ENCODE measurements around the gene ARHGEF9. TPM values are rescaled to one million over a fixed set of nuclear protein-coding genes. Genes with fewer than 3 reads are reported as not detected.
A peak's percentile ranks its signal among the peaks of the same experiment; 100 is the strongest.

Gene ARHGEF9
- total RNA-seq, 2 donors from 2014 or later, result 38.6 to 40.8 TPM

- Mint-ChIP-seq H3K36me3 (ENCODE audit: insufficient read depth in 2 of 2) (no peaks in the 10 kb centered on the region), H3K4me1 (ENCODE audit: low read depth) (peaks cover 5% of the 10 kb centered on the region), H3K4me3 (no peak overlapping the region), H3K9me3 (no peaks in the 10 kb centered on the region), H3K27me3 (ENCODE audit: low read depth) (peaks cover 43% of the 10 kb centered on the region), H3K27ac (no peak overlapping the region)
- ATAC-seq (replicated peaks in 1 of 2) (no peak), DNase-seq (no peak)
Observed at GRCh38 chrX:63761639-63762038, 23.4 kb downstream of the ARHGEF9 start.

- peaks cover 35% of the 10 kb centered on the region for H3K27me3 Mint-ChIP-seq (ENCODE audit: low read depth)
- H3K36me3 Mint-ChIP-seq (ENCODE audit: insufficient read depth in 2 of 2), result peaks cover 1 to 4% of the 10 kb centered on the region in 2 donors
- H3K4me1 Mint-ChIP-seq (ENCODE audit: low read depth), result peaks cover 27% of the 10 kb centered on the region
- H3K9me3 Mint-ChIP-seq, result no peaks in the 10 kb centered on the region
- ATAC-seq (replicated peaks in 1 of 2), result no peak
- H3K4me3 Mint-ChIP-seq, result no peak overlapping the region
- DNase-seq, result no peak
- H3K27ac Mint-ChIP-seq, result no peak overlapping the region
Observed at GRCh38 chrX:63758011-63758410, 27.0 kb downstream of the ARHGEF9 start.

- H3K36me3 Mint-ChIP-seq (ENCODE audit: insufficient read depth in 2 of 2), result peaks cover 1 to 4% of the 10 kb centered on the region in 2 donors
- ATAC-seq (replicated peaks in 1 of 2) (peak; percentile 26 to 36), DNase-seq (no peak)
- peaks cover 39% of the 10 kb centered on the region for H3K4me1 Mint-ChIP-seq (ENCODE audit: low read depth)
- H3K4me3 Mint-ChIP-seq, result peak overlapping the region; percentile 94 to 98
- peaks cover 35% of the 10 kb centered on the region for H3K27me3 Mint-ChIP-seq (ENCODE audit: low read depth)
- H3K27ac Mint-ChIP-seq, result peak overlapping the region; percentile 94
- no peaks in the 10 kb centered on the region for H3K9me3 Mint-ChIP-seq
Observed at GRCh38 chrX:63755892-63756291, 29.1 kb downstream of the ARHGEF9 start.

GRCh38 chrX:63754860-63755579 is 30.0 kb downstream of the ARHGEF9 start:
- H3K4me1 Mint-ChIP-seq (ENCODE audit: low read depth), result peaks cover 41% of the 10 kb centered on the region
- peak overlapping the region; percentile 94 for H3K27ac Mint-ChIP-seq
- H3K9me3 Mint-ChIP-seq, result no peaks in the 10 kb centered on the region
- peak; percentile 84 to 88 for DNase-seq
- ATAC-seq (replicated peaks in 1 of 2), result peak; percentile 96
- peak overlapping the region; percentile 94 to 98 for H3K4me3 Mint-ChIP-seq
- H3K27me3 Mint-ChIP-seq (ENCODE audit: low read depth), result peaks cover 35% of the 10 kb centered on the region
- H3K36me3 Mint-ChIP-seq (ENCODE audit: insufficient read depth in 2 of 2), result peaks cover 1 to 4% of the 10 kb centered on the region in 2 donors

- Mint-ChIP-seq H3K4me3 (peak overlapping the region; percentile 94 to 98), H3K9me3 (no peaks in the 10 kb centered on the region), H3K36me3 (ENCODE audit: insufficient read depth in 2 of 2) (peaks cover 1 to 4% of the 10 kb centered on the region in 2 donors), H3K27me3 (ENCODE audit: low read depth) (peaks cover 35% of the 10 kb centered on the region), H3K4me1 (ENCODE audit: low read depth) (peaks cover 45% of the 10 kb centered on the region), H3K27ac (peak overlapping the region; percentile 94)
- DNase-seq (peak in 1 of 2 donors; percentile 21), ATAC-seq (replicated peaks in 1 of 2) (peak; percentile 35 to 43)
Observed at GRCh38 chrX:63754136-63754859, 30.7 kb downstream of the ARHGEF9 start.

DNA sequence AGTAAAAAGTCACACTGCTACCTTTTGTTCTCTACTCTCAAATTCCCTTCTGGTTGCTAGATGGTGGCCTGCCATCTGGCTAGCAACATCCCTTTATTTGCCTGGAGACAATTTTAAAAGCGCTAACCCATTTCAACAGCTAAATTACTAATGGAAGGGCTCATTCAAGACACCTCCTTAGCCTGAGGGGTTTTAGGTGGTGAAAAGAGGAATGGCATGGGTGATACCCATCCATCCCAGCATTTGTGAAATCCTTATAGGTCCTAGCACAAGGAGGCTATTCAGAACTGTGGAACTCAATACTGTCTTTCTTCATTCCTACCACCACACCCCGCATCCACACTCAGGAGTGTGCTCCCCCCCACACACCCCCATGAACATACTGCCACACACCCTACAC is 33.5 kb downstream of the ARHGEF9 start:
- Mint-ChIP-seq H3K27ac (no peak overlapping the region), H3K27me3 (ENCODE audit: low read depth) (peaks cover 12% of the 10 kb centered on the region), H3K4me1 (ENCODE audit: low read depth) (peaks cover 57% of the 10 kb centered on the region), H3K4me3 (no peak overlapping the region), H3K36me3 (ENCODE audit: insufficient read depth in 2 of 2) (peaks cover 1 to 4% of the 10 kb centered on the region in 2 donors), H3K9me3 (no peaks in the 10 kb centered on the region)
- DNase-seq, result no peak
- ATAC-seq (replicated peaks in 1 of 2), result no peak

- no peak for ATAC-seq (replicated peaks in 1 of 2)
- H3K4me3 Mint-ChIP-seq, result no peak overlapping the region
- no peak overlapping the region for H3K27ac Mint-ChIP-seq
- H3K9me3 Mint-ChIP-seq, result no peaks in the 10 kb centered on the region
- H3K4me1 Mint-ChIP-seq (ENCODE audit: low read depth), result peaks cover 59% of the 10 kb centered on the region
- peaks cover 1 to 4% of the 10 kb centered on the region in 2 donors for H3K36me3 Mint-ChIP-seq (ENCODE audit: insufficient read depth in 2 of 2)
- peaks cover 12% of the 10 kb centered on the region for H3K27me3 Mint-ChIP-seq (ENCODE audit: low read depth)
- DNase-seq, result no peak
Observed at GRCh38 chrX:63750811-63751210, 34.2 kb downstream of the ARHGEF9 start.

- DNase-seq, result no peak
- Mint-ChIP-seq H3K36me3 (ENCODE audit: insufficient read depth in 2 of 2) (no peaks in the 10 kb centered on the region), H3K9me3 (no peaks in the 10 kb centered on the region), H3K4me1 (ENCODE audit: low read depth) (peaks cover 44% of the 10 kb centered on the region), H3K27ac (no peak overlapping the region), H3K4me3 (no peak overlapping the region), H3K27me3 (ENCODE audit: low read depth) (no peaks in the 10 kb centered on the region)
- ATAC-seq (replicated peaks in 1 of 2), result no peak
Observed at GRCh38 chrX:63747331-63747730, 37.7 kb downstream of the ARHGEF9 start.

- DNase-seq (no peak), ATAC-seq (replicated peaks in 1 of 2) (peak in 1 of 2 donors; percentile 4)
- Mint-ChIP-seq H3K27me3 (ENCODE audit: low read depth) (no peaks in the 10 kb centered on the region), H3K36me3 (ENCODE audit: insufficient read depth in 2 of 2) (no peaks in the 10 kb centered on the region), H3K4me3 (peak overlapping the region in 1 of 2 donors; percentile 15), H3K27ac (no peak overlapping the region), H3K4me1 (ENCODE audit: low read depth) (peaks cover 42% of the 10 kb centered on the region), H3K9me3 (no peaks in the 10 kb centered on the region)
Observed at GRCh38 chrX:63746715-63747114, 38.3 kb downstream of the ARHGEF9 start.

DNA sequence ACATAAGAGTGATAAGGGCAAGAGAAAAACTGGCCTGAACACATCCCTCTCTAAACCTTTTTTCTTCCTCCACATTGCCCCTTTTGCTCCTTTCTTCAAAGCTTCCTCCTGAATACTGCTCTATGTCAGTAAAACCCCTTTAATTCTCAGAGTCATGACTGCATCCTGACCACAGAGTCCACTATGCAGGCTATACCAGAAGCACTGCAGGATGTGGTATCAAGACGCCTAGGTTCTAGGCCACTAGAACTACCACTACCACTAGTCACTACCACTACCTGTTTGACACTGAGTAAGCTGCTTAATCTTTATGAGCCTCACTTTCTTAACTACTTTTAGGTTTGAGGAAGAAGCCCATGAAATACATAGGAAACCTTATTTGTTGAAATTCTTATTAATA is 38.7 kb downstream of the ARHGEF9 start:
- H3K4me3 Mint-ChIP-seq, result peak overlapping the region; percentile 25 to 61
- peak; percentile 100 for ATAC-seq (replicated peaks in 1 of 2)

GRCh38 chrX:63744850-63745394 is 40.1 kb downstream of the ARHGEF9 start:
- no peaks in the 10 kb centered on the region for H3K36me3 Mint-ChIP-seq (ENCODE audit: insufficient read depth in 2 of 2)
- DNase-seq (no peak), ATAC-seq (replicated peaks in 1 of 2) (no peak)
- no peaks in the 10 kb centered on the region for H3K9me3 Mint-ChIP-seq
- no peak overlapping the region for H3K27ac Mint-ChIP-seq
- H3K27me3 Mint-ChIP-seq (ENCODE audit: low read depth), result no peaks in the 10 kb centered on the region
- no peak overlapping the region for H3K4me3 Mint-ChIP-seq
- H3K4me1 Mint-ChIP-seq (ENCODE audit: low read depth), result peaks cover 37% of the 10 kb centered on the region

More for the DNA sequence above, 38.7 kb downstream of the ARHGEF9 start:
- Mint-ChIP-seq H3K27me3 (ENCODE audit: low read depth) (no peaks in the 10 kb centered on the region), H3K36me3 (ENCODE audit: insufficient read depth in 2 of 2) (no peaks in the 10 kb centered on the region), H3K27ac (peak overlapping the region; percentile 31), H3K9me3 (no peaks in the 10 kb centered on the region), H3K4me1 (ENCODE audit: low read depth) (peaks cover 42% of the 10 kb centered on the region)
- DNase-seq, result peak; percentile 34 to 38

DNA sequence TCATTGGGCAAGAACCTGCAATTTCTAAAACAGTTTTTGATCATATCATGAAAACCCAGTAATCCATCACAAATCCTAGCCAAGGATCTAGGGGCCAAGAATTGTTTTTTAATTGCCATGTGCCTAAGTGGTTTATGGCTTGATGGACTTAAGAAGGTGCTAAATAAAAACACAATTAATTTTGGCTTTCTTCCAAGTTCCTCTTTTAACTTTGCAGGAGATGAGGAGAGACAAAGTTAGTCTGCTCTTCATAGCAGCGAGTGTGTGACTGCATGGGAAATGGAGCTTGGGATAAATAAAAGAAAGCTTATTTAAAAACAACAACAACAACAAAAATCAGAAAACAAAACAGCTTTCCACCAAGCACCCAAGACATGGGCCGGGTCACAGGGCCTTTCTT is 41.4 kb downstream of the ARHGEF9 start:
- DNase-seq, result no peak
- H3K27me3 Mint-ChIP-seq (ENCODE audit: low read depth), result no peaks in the 10 kb centered on the region
- no peak overlapping the region for H3K27ac Mint-ChIP-seq
- H3K4me3 Mint-ChIP-seq, result no peak overlapping the region
- H3K9me3 Mint-ChIP-seq, result no peaks in the 10 kb centered on the region
- peaks cover 31% of the 10 kb centered on the region for H3K4me1 Mint-ChIP-seq (ENCODE audit: low read depth)
- no peaks in the 10 kb centered on the region for H3K36me3 Mint-ChIP-seq (ENCODE audit: insufficient read depth in 2 of 2)
- no peak for ATAC-seq (replicated peaks in 1 of 2)

GRCh38 chrX:63740382-63740781 is 44.6 kb downstream of the ARHGEF9 start:
- ATAC-seq (replicated peaks in 1 of 2), result no peak
- no peak for DNase-seq
- no peak overlapping the region for H3K4me3 Mint-ChIP-seq
- no peaks in the 10 kb centered on the region for H3K9me3 Mint-ChIP-seq
- H3K36me3 Mint-ChIP-seq (ENCODE audit: insufficient read depth in 2 of 2), result no peaks in the 10 kb centered on the region
- peaks cover 13% of the 10 kb centered on the region for H3K4me1 Mint-ChIP-seq (ENCODE audit: low read depth)
- peaks cover 11% of the 10 kb centered on the region for H3K27me3 Mint-ChIP-seq (ENCODE audit: low read depth)
- no peak overlapping the region for H3K27ac Mint-ChIP-seq
